RWPE1 (cell line): ENCODE measurements around the gene SCN1B.
"Not testable (repeated sequence)": the region's sequence is repeated elsewhere in the genome, so short reads cannot be mapped to it uniquely, and the experiment has no call there.

ENCODE experiments used
- CTCF ChIA-PET: fragments of 350-600 bp; sonication (Branson Sonifier 250); formaldehyde crosslinking; extraction: SDS; loops from one replicate; lab custom pipeline; 2021; lab: Yijun Ruan, JAX
- POLR2A ChIA-PET: fragments of 400-600 bp; formaldehyde crosslinking; extraction: SDS; loops from one replicate; lab custom pipeline; 2020; ENCODE audit warnings: antibody characterized with exemption; ENCODE audit not compliant: low non-redundant PET; lab: Yijun Ruan, JAX
- DNase-seq: peaks from one replicate; pipeline ENCODE4 v3.0.0; 2012; ENCODE audit warnings: low spot score
- H3K27ac ChIP-seq: fragments of 450-650 bp; 2 replicates; pipeline ENCODE4 v1.5.1; 2017
- TF ChIP-seq, protein P1 (sequence below): fragments of 450-650 bp; conservative IDR thresholded peaks from 2 replicates; pipeline ENCODE4 v1.5.1; 2017; ENCODE audit warnings: low read depth, mild to moderate bottlenecking

Gene SCN1B

DNA sequence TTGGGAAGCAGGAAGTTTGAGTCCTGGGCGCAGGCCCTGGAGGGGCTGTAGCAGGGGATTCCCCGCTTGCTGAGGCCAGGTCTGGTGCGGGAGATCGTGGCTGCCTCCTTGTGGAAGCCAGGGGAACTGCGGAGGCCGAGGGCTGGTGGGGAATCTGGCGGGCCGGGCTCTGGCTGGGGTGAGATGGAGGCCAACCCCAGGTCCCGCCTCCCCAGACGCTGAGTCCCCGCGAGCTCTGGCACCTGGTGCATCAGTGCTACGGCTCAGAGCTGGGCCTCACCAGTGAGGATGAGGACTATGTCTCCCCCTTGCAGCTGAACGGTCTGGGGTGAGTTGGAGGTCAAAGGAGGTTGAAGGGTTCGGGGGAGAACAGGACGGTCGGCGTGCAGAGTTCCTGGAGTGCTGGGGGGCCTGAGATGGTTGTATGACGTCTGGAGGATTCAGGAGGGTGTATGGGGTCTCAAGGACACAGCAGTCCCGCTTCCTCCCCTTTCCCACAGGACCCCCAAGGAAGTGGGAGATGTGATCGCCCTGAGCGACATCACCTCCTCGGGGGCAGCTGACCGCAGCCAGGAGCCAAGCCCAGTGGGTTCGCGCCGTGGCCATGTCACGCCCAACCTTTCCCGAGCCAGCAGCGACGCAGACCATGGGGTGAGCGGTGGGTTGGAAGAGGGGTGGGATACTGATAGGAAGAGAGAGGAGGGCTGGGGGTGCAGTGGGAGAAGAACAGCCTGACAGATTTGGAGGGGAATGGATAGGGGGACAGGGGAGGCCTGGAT is 17.0 kb upstream of the SCN1B start:
- no peak for DNase-seq

DNA sequence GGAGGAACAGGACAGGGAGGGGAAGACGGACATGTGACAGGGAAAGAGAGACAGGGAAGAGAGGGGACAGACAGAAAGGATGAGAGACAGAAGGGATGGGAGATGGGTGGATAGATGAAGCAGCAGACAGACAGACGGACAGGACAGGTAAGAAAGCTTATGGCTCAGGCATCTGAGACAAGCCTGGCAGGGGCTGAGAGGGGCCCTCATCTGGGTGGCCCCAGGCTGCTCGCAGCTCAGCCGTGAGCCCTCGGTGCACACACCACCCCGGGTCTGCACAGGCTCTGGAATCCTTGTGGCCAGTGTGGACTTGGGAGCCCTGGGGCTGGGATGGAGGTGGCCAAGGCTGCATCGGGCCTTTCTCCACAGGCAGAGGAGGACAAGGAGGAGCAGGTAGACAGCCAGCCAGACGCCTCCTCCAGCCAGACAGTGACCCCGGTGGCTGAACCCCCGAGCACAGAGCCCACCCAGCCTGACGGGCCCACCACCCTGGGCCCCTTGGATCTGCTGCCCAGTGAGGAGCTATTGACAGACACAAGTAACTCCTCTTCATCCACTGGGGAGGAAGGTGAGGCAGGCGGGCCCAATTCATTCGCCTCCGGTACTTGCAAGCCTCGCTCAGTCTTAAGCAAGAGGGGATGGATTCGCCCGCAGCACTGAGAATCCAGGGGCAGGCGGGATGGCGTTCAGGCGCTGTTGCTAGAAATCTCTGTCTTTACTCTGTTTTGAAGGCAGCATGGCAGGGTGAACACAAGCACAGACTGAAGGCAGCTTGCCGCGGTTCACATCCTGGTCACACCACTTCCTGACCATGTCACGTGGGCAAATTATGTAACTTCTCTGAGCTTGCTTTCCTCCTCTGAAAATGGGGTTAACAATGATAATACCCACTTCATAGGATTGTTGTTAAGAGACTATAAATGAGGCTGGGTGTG is 16.2 kb upstream of the SCN1B start:
- ChIA-PET CTCF (no interaction called here), POLR2A (no interaction called here)
- peak overlapping the region; percentile 18 for H3K27ac ChIP-seq
- DNase-seq: no peak
- TF ChIP-seq, protein P1, sequence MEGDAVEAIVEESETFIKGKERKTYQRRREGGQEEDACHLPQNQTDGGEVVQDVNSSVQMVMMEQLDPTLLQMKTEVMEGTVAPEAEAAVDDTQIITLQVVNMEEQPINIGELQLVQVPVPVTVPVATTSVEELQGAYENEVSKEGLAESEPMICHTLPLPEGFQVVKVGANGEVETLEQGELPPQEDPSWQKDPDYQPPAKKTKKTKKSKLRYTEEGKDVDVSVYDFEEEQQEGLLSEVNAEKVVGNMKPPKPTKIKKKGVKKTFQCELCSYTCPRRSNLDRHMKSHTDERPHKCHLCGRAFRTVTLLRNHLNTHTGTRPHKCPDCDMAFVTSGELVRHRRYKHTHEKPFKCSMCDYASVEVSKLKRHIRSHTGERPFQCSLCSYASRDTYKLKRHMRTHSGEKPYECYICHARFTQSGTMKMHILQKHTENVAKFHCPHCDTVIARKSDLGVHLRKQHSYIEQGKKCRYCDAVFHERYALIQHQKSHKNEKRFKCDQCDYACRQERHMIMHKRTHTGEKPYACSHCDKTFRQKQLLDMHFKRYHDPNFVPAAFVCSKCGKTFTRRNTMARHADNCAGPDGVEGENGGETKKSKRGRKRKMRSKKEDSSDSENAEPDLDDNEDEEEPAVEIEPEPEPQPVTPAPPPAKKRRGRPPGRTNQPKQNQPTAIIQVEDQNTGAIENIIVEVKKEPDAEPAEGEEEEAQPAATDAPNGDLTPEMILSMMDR: no peak

More for the DNA sequence above, 17.0 kb upstream of the SCN1B start:
- ChIA-PET CTCF (no interaction called here), POLR2A (no interaction called here)
- H3K27ac ChIP-seq: peak overlapping the region; percentile 18
- TF ChIP-seq, protein P1: peak; percentile 66; the same call in 1 of the 2 replicates

DNA sequence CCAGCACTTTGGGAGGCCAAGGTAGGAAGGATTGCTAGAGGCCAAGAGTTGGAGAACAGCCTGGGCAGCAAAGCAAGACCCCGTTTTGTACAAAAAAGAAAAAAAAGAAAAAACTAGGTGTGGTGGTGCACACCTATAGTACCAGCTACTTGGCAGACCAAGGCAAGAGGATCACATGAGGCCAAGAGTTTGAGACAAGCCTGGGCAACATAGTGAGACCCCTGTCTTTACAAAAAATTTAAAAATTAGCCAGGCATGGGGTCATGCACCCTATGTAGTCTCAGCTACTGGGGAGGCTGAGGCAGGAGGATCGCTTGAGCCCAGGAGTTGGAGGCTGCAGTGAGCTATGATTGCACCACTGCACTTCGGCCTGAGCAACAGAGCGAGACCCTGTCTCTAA is 15.5 kb upstream of the SCN1B start:
- CTCF ChIA-PET, POLR2A ChIA-PET, H3K27ac ChIP-seq, DNase-seq: not testable (repeated sequence)

DNA sequence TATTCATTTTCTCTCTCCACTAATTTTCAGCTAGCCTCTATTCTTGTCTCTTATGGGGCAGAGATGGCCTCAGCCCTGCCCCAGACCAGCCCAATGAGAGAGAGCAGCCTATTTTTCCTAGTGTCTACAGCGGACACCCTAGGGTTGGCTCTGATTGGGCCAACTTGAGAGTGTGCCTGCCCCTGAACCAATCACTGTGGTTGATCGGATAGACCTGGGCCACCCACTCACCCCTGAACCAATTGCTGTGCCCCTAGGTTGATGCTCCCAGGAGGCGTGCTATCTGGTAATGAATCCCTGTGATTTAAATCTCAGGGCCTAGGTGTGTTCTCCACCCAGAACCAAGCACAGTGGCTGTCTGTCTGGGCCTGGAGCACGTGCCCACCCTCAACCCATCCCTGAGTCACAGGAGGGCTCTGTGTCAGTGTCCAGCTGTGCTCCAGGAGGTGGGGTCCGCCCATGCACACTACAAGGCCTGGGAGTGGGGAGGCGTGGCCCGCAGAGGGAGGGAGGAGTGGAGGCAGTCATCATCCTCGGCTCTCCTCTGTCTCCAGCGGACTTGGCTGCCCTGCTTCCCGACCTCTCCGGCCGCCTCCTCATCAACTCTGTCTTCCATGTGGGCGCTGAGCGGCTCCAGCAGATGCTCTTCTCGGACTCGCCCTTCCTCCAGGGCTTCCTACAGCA is 14.9 kb upstream of the SCN1B start:
- POLR2A ChIA-PET: no interaction called here
- TF ChIP-seq, protein P1: no peak
- CTCF ChIA-PET: no interaction called here
- no peak overlapping the region; the same call in 1 of the 2 replicates for H3K27ac ChIP-seq
- no peak for DNase-seq

DNA sequence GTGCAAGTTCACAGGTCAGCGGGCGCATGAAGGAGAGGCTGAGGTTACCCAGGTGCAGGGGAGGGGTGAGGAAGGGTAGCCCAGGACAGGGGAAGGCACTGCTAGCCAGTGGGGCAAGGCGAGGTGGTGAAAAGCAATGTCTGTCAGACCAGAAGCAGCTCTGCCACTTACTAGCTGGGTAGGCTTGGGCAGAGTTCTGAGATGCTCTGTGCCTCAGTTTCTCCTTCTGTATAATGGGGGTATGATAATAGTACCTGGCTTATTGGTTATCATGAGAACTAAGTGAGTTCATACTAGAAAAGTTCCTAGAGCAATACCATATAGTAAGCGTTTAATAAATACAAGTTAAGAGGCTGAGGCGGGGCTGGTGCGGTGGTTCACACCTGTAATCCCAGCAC is 14.3 kb upstream of the SCN1B start:
- no peak for DNase-seq
- POLR2A ChIA-PET: no interaction called here
- TF ChIP-seq, protein P1: no peak
- no peak overlapping the region for H3K27ac ChIP-seq
- CTCF ChIA-PET: no interaction called here

DNA sequence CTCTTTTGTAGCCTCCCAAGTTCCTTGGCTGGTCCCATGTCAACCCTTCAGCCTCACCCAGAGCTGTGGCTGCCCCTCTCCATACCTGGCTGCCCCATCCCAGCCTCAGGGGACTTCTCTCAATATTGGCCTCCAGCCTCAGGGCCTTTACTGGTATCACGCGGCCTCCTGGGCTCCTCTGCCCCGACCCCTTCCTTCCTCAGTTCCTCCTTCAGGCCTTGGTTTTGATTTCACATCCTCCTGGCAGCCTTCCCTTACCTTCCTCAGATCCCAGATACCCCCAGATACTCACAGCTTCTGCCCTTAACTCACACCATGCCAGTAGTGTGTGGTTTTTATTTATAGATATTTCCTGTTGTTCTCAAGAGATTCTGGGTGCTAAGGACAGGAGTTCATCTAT is 12.8 kb upstream of the SCN1B start:
- no peak for DNase-seq
- TF ChIP-seq, protein P1: no peak
- H3K27ac ChIP-seq: no peak overlapping the region
- ChIA-PET CTCF (no interaction called here), POLR2A (no interaction called here)
